Measurements from ENCODE around the gene CNTFR.

DNA sequence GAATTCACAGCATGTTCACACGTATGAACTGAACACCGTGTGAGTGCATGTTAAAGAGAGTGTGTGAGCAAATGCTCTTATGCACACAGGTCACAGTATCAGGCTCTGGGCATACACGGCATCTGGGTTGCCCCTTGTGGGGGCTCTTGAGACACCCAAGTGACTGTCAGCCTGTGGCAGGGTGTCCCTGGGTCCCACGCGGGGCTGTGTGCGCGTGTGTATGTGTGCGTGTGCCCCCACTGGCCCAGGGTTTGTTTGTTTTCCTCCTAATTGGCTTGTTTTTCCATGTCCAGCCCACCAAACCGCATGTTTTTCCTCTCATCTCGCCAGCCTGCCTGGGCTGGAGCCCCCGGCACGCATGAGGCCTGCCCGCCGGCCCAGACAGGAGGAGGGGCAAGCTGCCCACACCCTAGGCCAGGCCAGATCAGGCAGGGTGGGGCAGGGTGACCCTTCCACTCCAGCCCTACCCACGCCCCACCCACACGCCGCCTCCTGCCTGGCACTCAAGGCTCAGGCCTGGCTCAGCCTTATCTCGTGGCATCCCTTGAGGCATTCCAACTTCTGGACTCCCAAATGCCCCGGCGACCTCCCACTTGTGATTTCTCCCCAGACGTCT, 28.8 kb downstream of the CNTFR start:
- TF ChIP-seq, protein P1, sequence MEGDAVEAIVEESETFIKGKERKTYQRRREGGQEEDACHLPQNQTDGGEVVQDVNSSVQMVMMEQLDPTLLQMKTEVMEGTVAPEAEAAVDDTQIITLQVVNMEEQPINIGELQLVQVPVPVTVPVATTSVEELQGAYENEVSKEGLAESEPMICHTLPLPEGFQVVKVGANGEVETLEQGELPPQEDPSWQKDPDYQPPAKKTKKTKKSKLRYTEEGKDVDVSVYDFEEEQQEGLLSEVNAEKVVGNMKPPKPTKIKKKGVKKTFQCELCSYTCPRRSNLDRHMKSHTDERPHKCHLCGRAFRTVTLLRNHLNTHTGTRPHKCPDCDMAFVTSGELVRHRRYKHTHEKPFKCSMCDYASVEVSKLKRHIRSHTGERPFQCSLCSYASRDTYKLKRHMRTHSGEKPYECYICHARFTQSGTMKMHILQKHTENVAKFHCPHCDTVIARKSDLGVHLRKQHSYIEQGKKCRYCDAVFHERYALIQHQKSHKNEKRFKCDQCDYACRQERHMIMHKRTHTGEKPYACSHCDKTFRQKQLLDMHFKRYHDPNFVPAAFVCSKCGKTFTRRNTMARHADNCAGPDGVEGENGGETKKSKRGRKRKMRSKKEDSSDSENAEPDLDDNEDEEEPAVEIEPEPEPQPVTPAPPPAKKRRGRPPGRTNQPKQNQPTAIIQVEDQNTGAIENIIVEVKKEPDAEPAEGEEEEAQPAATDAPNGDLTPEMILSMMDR (IDR thresholded peaks at IDR 0.05), result no peak
- TF ChIP-seq, protein P2, sequence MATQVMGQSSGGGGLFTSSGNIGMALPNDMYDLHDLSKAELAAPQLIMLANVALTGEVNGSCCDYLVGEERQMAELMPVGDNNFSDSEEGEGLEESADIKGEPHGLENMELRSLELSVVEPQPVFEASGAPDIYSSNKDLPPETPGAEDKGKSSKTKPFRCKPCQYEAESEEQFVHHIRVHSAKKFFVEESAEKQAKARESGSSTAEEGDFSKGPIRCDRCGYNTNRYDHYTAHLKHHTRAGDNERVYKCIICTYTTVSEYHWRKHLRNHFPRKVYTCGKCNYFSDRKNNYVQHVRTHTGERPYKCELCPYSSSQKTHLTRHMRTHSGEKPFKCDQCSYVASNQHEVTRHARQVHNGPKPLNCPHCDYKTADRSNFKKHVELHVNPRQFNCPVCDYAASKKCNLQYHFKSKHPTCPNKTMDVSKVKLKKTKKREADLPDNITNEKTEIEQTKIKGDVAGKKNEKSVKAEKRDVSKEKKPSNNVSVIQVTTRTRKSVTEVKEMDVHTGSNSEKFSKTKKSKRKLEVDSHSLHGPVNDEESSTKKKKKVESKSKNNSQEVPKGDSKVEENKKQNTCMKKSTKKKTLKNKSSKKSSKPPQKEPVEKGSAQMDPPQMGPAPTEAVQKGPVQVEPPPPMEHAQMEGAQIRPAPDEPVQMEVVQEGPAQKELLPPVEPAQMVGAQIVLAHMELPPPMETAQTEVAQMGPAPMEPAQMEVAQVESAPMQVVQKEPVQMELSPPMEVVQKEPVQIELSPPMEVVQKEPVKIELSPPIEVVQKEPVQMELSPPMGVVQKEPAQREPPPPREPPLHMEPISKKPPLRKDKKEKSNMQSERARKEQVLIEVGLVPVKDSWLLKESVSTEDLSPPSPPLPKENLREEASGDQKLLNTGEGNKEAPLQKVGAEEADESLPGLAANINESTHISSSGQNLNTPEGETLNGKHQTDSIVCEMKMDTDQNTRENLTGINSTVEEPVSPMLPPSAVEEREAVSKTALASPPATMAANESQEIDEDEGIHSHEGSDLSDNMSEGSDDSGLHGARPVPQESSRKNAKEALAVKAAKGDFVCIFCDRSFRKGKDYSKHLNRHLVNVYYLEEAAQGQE (IDR thresholded peaks at IDR 0.05; ENCODE audit: insufficient read depth in 1 of 2, low read depth in 2 of 2, low read length in 1 of 2), result no peak
- TF ChIP-seq TCF7L2 (IDR thresholded peaks at IDR 0.05; ENCODE audit: low read depth, low read length), result no peak
